ENCODE measurements around the gene HOXB5.

The HOXB5 gene

DNA sequence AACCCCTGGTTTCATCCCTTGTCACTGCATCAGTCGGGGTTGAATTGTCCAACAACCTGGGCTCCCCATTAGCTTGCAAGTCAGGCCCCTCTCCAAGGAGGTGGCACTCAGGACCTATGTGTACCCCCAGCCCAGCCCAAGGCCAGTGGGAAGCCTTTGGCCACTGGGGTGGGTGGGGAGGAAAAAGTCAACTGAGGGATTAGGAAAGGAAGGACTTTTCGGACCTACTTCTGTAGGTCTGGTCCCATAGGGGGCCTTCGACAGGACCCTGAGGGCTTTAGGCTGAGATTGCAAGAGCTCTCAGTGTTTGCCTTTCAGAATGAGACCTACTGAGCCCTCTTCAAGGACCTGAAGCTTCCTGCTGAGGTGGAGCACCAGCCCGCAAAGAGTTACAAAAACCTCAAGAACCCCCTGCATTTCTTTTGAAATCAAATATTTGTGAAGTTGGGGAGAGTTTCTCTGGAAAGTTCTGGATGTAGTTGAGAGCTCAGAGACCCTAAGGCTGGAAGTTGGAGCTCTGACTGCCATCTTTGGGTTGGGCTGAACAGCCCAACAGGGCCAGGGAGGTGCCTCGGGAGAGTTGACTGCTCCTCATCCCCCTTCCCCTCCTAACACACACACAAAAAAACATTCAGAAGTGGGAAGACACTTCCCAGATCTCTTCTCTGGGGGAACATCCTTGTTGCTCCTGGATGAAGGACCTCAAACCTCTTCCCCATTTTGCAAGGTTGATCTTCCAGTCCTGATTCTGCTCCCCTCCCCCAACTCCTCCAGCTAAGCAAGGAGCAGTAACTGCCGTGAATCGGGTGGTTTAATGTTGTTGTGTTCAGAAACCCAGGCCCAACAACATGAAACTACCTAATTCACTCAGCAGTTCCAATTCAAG lies 38.4 kb upstream of the HOXB5 start:
- TF ChIP-seq ISL1 (CRISPR knock-in tag; IDR thresholded peaks at IDR 0.05), result no peak
- TF ChIP-seq, protein P1, sequence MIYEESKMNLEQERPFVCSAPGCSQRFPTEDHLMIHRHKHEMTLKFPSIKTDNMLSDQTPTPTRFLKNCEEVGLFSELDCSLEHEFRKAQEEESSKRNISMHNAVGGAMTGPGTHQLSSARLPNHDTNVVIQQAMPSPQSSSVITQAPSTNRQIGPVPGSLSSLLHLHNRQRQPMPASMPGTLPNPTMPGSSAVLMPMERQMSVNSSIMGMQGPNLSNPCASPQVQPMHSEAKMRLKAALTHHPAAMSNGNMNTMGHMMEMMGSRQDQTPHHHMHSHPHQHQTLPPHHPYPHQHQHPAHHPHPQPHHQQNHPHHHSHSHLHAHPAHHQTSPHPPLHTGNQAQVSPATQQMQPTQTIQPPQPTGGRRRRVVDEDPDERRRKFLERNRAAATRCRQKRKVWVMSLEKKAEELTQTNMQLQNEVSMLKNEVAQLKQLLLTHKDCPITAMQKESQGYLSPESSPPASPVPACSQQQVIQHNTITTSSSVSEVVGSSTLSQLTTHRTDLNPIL (CRISPR knock-in tag; IDR thresholded peaks at IDR 0.05; ENCODE audit: low read depth), result no peak
- TF ChIP-seq BACH2 (CRISPR knock-in tag; IDR thresholded peaks at IDR 0.05; ENCODE audit: borderline replicate concordance), result no peak
- TF ChIP-seq ZFP30 (CRISPR knock-in tag; IDR thresholded peaks at IDR 0.05), result no peak
- no peak for TF ChIP-seq ZNF565 (CRISPR knock-in tag; conservative IDR thresholded peaks at IDR 0.05; ENCODE audit: low read depth)
- no peak for TF ChIP-seq OSR1 (CRISPR knock-in tag; IDR thresholded peaks at IDR 0.05)
- TF ChIP-seq ZNF8 (CRISPR knock-in tag; IDR thresholded peaks at IDR 0.05), result no peak
- no peak for TF ChIP-seq CSDC2 (CRISPR knock-in tag; IDR thresholded peaks at IDR 0.05)
- TF ChIP-seq, protein P2, sequence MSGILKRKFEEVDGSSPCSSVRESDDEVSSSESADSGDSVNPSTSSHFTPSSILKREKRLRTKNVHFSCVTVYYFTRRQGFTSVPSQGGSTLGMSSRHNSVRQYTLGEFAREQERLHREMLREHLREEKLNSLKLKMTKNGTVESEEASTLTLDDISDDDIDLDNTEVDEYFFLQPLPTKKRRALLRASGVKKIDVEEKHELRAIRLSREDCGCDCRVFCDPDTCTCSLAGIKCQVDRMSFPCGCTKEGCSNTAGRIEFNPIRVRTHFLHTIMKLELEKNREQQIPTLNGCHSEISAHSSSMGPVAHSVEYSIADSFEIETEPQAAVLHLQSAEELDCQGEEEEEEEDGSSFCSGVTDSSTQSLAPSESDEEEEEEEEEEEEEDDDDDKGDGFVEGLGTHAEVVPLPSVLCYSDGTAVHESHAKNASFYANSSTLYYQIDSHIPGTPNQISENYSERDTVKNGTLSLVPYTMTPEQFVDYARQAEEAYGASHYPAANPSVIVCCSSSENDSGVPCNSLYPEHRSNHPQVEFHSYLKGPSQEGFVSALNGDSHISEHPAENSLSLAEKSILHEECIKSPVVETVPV (CRISPR knock-in tag; IDR thresholded peaks at IDR 0.05), result no peak
- TF ChIP-seq ARNTL (CRISPR knock-in tag; IDR thresholded peaks at IDR 0.05; ENCODE audit: borderline replicate concordance, low read depth), result no peak
- TF ChIP-seq ESRRG (CRISPR knock-in tag; IDR thresholded peaks at IDR 0.05), result no peak
- no peak for ATAC-seq

DNA sequence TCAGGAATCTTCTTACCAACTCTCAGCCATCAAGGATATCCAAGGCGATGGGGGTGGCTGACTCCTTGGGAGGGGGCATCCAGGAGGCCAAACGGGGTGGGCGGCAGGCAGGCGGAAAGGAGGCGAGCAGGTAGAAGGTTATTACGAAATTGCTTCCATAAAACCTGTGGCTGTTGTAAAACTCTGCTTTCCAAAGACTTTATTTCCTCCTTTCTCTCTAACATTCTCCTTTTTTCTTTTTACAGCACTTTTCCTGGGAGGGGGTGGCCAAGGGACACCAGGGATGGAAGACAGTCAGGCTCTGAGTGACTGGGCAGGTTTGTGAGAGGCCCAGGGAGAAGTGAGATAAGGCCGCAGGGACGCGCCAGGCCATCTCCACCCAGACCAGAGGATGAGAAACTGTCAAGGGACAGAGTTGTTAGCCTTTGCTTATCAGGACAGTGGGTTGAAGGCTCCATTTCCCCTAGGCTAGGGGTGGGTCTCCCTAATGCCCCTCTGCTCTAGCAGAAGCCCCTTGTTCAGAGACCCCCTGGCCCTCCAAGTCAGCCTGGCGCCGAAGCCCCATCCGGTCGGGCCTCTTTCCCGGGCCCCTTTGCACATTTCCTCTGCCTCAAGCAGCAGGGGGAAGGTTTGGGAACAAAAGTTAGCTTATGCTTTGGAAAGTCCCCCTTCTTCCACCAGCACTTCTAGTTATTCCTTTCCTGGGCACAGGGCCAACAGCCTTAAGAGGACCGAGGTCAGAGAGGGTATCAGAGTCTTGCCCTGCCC lies 37.5 kb upstream of the HOXB5 start:
- no peak for ATAC-seq
- TF ChIP-seq ZNF70 (CRISPR knock-in tag; IDR thresholded peaks at IDR 0.05), result no peak
- no peak for TF ChIP-seq TOX (CRISPR knock-in tag; IDR thresholded peaks at IDR 0.05; ENCODE audit: borderline replicate concordance)
- no peak for TF ChIP-seq PPARA (CRISPR knock-in tag; IDR thresholded peaks at IDR 0.05; ENCODE audit: borderline replicate concordance)
- TF ChIP-seq, protein P3, sequence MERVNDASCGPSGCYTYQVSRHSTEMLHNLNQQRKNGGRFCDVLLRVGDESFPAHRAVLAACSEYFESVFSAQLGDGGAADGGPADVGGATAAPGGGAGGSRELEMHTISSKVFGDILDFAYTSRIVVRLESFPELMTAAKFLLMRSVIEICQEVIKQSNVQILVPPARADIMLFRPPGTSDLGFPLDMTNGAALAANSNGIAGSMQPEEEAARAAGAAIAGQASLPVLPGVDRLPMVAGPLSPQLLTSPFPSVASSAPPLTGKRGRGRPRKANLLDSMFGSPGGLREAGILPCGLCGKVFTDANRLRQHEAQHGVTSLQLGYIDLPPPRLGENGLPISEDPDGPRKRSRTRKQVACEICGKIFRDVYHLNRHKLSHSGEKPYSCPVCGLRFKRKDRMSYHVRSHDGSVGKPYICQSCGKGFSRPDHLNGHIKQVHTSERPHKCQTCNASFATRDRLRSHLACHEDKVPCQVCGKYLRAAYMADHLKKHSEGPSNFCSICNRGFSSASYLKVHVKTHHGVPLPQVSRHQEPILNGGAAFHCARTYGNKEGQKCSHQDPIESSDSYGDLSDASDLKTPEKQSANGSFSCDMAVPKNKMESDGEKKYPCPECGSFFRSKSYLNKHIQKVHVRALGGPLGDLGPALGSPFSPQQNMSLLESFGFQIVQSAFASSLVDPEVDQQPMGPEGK (CRISPR knock-in tag; IDR thresholded peaks at IDR 0.05; ENCODE audit: borderline replicate concordance), result no peak
- TF ChIP-seq, protein P2 (CRISPR knock-in tag; IDR thresholded peaks at IDR 0.05), result no peak
- no peak for TF ChIP-seq OSR1 (CRISPR knock-in tag; IDR thresholded peaks at IDR 0.05)
- TF ChIP-seq ZC3H10 (CRISPR knock-in tag; IDR thresholded peaks at IDR 0.05), result no peak
- no peak for TF ChIP-seq TCF4 (CRISPR knock-in tag; IDR thresholded peaks at IDR 0.05; ENCODE audit: borderline replicate concordance)
- TF ChIP-seq ZNF8 (CRISPR knock-in tag; IDR thresholded peaks at IDR 0.05), result no peak
- TF ChIP-seq, protein P4, sequence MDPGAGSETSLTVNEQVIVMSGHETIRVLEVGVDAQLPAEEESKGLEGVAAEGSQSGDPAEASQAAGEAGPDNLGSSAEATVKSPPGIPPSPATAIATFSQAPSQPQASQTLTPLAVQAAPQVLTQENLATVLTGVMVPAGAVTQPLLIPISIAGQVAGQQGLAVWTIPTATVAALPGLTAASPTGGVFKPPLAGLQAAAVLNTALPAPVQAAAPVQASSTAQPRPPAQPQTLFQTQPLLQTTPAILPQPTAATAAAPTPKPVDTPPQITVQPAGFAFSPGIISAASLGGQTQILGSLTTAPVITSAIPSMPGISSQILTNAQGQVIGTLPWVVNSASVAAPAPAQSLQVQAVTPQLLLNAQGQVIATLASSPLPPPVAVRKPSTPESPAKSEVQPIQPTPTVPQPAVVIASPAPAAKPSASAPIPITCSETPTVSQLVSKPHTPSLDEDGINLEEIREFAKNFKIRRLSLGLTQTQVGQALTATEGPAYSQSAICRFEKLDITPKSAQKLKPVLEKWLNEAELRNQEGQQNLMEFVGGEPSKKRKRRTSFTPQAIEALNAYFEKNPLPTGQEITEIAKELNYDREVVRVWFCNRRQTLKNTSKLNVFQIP (CRISPR knock-in tag; IDR thresholded peaks at IDR 0.05; ENCODE audit: borderline replicate concordance, low read depth), result no peak
- TF ChIP-seq ARNTL (CRISPR knock-in tag; IDR thresholded peaks at IDR 0.05; ENCODE audit: borderline replicate concordance, low read depth), result no peak
- TF ChIP-seq CSDC2 (CRISPR knock-in tag; IDR thresholded peaks at IDR 0.05), result no peak
